HG03139 (cell line): ENCODE results near the gene SOD2.
A peak's percentile ranks its signal among the peaks of the same experiment; 100 is the strongest.
"Not testable (repeated sequence)": the region's sequence is repeated elsewhere in the genome, so short reads cannot be mapped to it uniquely, and the experiment has no call there.

ENCODE experiments used
- ATAC-seq: cut with Tn5 transposase; IDR thresholded peaks from one replicate; pipeline ENCODE4 v1.9.1; 2021; ENCODE audit not compliant: unreplicated experiment

Gene SOD2

DNA sequence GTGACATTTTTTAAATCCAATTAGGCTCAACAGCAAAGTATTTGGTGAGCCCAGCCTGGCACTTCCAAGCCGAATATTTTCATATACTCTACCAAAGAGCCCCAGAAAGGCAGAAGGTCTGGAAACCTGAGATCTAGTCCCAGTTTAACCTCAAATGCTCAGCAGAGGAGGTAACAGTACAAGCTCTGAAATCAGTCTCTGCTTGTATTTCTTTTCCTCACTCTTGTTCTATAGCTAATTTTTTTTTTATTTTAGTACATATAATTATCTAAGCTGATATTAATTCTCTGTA lies 9.1 kb downstream of the SOD2 start:
- no peak for ATAC-seq

DNA sequence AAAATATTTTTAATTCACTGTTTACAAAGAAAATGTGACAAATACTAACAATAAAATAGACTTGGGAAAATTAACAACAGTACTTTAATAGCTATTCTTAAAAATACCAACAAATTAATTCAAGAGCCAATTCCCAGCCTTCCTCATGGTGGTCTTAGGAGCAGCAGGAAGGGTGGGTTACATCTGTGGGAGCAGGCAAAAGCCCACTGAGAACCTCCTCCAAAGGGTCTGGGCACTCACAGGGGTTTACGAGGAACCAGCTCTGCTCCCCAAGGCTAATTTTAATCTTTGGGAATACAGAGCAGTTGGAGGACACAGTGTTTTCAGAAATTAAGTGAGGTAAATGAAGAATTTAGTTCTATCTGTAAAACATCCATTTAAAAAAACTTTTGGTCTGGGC lies 10.2 kb downstream of the SOD2 start:
- no peak for ATAC-seq

DNA sequence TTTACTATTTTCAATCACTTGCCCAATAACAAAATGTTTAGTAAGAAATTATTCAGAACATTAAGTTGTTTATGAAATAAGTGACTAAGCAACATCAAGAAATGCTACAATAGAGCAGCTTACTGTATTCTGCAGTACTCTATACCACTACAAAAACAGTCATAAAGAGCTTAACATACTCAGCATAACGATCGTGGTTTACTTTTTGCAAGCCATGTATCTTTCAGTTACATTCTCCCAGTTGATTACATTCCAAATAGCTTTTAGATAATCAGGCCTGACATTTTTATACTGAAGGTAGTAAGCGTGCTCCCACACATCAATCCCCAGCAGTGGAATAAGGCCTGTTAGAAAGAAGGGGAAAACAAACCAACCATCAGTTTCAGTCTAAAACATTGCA lies 10.7 kb downstream of the SOD2 start:
- ATAC-seq = no peak

DNA sequence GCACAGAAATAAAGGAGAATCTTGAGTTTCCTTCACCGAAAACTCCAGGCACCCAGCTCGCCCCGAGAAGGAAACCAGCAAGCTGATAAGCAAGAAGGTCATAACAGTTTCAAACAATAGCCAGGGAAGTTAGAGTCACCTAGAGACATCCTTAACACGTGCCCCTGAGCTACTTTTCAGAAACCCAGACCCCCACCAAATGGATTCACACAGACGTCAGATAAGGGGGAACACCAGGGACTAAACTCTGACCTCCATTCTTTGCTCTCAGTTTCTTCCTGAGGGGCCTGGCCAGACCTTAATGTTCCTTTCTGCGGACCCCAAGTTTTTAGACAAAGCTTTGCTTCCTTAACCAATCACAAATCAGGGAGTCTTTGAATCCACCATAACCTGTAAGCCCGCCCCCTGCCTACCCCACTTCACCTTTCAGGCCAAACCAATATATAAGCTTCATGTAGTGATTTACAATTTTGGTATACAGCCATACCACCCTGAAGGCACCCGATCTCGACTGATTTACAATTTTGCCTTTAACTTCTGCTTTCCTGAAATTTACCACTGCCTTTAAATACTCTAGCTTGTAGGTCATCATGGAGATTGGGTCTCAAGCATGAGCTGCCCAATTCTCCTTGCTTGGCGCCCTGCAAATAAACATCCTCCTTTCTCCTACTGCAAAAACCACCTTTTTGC lies 11.7 kb downstream of the SOD2 start:
- ATAC-seq = no peak

DNA sequence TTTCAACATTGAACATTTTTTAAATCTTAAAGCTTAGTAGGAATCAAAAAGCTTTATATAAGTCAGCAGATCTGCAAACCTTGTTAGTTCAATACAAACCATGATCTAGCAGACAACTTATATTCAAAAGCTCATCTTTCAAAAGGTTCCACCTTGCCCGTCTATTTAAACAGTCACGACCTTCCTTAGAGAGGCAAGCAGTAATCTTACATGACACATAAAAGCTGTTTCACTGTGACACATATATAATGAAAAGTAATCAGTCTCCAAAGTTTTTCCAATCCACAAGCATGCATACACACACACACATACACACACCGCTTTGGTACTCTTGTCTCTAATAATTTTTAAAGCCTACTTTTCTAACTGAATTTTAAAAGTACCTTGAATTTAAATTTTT lies 12.9 kb downstream of the SOD2 start:
- ATAC-seq = no peak

DNA sequence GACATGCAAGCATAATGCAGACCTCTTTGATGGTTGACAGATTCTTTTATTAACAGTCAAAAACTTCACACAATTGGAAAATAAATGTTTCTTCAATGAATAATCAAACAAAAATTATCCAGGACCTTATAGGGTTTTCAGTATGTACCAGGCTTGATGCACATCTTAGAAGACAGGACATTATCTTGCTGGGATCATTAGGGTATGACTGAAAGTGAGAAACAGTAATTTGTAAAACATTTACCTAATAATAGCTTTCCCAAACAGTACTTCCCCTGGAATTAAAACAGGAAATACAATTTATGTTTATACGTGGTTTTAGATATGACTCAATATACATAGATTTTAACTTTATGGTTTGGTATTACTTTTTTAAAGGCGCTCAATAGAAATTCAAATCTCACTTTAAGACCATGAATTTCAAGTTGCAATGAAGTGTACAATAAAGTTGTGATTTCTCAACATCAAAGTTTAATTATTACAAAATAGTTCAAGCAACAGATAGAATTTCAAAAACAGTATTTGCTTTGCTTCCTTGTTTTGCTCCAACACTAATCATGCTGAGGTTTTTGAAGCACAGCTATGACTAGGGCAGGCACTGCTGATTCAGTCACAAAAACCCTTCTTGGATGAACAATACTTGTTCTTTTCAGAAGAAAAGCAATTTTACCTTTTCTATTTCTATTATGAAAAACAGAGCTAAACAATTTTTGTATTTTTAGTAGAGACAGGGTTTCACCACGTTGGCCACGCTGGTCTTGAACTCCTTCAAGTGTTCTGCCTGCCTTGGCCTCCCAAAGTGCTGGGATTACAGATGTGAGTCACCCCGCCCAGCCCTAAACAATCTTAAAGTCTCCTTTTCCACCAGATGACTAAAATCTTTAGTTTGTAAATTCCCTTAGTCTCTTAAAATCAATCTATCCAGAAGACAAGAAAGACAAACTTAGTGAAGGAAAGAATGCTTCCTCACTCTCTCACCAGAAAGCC lies 13.7 kb downstream of the SOD2 start:
- ATAC-seq = no peak

DNA sequence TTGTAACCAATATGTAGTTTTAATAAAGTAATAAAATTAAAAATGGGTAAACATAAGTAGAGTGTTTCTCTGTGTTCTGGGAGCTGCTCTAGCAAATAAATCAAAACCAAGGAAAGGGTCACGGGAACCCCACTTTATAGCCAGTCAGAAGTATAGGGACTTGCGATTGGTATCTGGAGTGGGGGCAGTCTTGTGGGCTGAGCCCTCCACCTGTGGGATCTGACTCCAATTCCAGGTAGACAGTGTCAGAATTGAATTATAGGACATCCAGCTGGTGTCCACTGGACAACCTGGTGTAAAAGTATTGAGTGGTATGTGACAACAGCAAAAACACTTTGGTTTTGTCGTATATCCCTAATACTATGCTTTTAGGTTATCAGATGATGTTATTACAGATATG lies 14.5 kb downstream of the SOD2 start:
- no peak for ATAC-seq

DNA sequence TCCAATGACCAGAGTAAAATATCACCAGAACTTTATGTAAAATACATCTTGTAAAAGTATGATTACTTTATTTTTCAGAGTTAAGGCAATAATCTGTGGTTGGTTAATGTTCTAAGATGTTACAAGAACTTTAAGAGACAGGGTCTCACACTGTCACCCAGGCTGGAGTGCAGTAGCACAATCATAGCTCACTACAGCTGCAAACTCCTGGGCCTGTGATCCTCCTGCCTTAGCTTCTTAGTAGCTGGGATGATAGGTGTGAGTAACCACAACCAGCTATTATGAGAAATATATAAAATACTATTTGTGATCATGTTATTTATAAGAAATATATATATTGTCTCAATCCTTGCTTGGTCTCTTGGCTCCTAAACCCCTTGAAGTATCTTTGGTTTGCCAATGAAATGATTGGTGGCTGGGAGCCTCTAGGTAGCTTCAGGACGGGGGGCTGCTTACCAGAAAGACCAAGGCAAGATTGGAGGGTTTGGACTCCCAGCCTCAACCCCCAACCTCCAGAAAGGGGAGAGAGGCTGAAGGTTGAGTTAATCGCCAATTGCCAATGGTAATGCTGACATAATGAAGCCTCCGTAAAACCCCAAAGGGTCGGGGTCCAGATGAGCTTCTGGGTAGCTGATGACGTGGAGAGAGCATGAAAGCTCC lies 15.4 kb downstream of the SOD2 start:
- no peak for ATAC-seq

DNA sequence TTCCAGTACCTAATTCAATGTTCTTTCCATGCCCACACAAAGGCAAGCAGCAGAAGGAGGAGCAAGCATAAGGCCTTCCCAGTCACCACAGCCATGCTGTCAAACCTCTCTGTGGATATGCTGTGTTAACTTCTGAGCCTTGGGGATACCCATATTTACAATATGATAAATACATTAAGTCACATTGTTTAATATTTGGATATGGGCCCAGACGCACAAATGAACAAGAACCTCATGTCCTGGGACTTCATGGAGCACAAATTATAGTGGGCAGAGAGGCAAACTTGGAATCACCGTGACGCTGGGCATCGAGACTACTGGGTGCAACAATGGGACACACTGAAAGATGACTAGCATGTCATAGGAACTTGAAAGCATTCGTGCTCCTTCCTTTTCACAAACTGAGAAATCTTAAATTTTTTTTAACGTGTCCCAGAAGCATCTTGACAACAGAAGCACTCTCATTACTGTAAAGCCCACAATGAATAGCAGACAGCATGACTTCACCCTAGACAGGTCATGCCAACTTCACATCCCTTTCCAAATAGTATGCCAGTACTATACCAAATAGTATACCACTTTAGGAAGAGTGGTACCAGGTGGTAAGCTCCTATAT lies 16.0 kb downstream of the SOD2 start:
- ATAC-seq = no peak

DNA sequence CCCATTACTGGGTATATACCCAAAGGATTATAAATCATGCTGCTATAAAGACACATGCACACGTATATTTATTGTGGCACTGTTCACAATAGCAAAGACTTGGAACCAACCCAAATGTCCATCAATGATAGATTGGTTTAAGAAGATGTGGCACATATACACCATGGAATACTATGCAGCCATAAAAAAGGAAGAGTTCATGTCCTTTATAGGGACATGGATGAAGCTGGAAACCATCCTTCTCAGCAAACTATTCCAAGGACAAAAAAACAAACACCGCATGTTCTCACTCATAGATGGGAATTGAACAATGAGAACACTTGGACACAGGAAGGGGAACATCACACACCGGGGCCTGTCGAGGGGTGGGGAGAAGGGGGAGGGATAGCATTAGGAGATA lies 16.8 kb downstream of the SOD2 start:
- ATAC-seq = not testable (repeated sequence)

DNA sequence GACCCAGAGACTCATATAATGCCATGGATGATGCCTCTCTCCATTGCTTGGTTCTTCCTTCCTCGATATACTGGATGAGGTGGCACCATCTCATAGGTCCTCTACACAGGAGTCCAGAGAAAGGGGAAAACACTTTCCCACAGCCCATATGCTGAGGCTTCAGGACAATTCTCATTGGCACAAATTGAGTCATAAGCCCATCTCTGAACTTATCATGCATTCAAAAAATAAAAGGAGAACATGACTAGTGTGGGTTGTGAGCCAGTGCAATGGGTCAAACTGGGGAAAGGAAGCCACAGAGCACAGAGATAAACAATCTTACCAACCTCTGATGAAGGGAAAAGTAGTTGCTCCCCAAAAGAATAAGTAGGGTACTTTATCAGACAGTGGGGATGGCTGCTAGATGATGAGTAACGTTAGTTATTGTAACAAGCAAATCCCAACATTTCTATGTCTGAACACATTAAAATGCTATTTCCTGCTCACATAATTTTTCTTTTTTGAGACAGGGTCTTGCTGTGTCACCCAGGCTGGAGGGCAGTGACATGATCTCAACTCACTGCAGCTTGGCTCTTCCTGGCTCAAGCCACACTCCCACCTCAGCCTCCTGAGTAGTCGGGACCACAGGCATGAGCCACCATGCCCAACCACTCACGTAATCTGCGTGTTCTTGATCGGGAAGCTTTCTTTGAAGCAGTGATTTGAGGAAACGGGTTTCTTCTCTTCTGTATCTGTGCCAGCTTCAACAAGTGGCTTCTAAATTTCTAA lies 27.0 kb downstream of the SOD2 start:
- ATAC-seq = no peak

DNA sequence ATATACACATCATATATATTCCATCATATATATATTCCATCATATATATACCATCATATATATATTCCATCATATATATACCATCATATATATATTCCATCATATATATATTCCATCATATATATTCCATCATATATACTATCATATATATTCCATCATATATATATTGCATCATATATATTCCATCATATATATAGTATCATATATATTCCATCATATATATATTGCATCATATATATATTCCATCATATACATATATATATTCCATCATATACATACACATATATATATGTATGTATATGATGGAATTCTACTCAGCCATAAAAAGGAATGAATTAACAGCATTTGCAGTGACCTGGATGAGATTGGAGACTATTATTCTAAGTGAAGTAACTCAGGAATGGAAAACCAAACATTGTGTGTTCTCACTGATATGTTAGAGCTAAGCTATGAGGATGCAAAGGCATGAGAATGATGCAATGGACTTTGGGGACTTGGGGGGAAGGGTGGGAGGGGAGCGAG lies 29.6 kb downstream of the SOD2 start:
- not testable (repeated sequence) for ATAC-seq

DNA sequence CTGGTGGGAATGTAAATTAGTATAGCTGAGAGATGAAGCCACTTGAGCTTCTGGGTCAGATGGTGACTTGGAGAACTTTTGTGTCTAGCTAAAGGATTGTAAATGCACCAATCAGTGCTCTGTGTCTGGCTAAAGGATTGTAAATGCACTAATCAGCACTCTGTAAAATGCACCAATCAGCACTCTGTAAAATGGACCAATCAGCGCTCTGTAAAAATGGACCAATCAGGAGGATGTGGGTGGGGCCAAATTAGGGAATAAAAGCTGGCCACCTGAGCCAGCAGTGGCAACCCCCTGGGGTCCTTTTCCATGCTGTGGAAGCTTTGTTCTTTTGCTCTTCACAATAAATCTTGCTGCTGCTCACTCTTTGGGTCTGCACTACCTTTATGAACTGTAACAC lies 31.1 kb downstream of the SOD2 start:
- ATAC-seq = not testable (repeated sequence)

DNA sequence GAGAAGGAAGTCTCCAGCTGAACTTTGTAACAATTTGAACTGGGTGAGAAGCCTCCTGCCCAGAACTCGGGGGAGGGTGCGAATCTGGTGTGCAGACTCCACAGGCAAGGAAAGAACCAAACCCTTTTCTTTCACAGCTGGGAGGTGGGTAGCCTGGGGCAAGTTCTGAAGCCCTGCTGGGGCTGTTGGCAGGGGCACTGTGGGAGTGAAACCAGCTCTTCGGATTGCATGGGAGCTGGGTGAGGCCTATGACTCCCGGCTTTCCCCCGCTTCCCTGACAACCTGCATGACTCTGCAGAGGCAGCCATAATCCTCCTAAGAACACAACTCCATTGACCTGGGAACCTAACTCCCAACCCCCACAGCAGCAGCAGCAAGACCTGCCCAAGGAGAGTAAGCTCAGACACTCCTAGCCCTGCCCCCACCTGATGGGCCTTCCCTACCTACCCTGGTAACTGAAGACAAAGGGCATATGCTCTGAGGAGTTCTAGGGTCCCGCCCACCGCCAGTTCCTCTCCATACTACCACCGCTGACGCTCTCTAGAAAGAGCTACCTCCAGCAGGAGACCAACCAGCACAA lies 37.5 kb downstream of the SOD2 start:
- no peak for ATAC-seq

DNA sequence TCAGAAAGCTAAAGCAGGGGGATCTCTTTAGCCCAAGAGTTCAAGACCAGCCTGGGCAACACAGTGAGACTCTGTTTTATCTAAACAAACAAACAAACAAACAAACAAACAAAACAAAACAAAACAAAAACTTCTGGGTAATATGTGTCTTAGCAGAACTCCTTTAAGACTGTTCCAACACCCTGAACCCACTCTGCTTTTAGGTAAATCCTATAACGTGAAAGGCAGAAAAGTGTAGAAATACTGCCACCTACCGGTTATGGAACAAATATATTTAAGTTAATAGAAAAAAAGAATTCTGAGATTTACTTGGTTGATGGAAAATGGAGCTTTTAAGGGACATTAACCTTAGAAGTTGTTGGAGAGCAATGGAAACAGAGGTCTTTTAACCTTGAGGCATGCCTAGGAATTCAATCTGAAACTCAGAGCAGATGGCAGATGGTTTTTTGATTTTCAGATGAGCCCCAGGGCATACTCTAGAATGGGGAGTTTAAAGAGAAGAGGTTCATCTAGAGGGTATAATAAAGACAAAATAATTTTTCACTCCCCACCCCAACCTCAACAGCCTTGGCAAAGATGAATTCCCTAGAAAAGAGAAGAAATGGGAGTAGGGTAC lies 38.5 kb downstream of the SOD2 start:
- no peak for ATAC-seq

DNA sequence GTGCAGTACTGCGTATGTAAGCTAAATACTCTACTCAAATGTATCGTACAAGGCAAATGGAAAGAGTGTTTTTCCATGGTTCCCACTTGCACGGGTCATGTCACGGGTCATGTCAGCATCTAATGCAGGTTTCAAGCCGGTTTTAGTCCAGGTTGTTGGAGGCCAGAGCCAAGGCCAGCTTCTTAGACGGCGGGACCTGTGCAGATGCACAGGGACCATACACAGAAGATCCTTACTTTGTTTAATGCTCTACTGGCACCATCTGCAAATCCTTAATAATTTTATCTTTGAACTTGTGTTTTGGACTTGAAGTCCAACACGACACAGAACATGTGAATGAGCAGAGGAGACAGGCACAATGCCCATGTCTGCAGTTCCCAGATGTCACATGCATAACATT lies 42.7 kb downstream of the SOD2 start:
- ATAC-seq = no peak

DNA sequence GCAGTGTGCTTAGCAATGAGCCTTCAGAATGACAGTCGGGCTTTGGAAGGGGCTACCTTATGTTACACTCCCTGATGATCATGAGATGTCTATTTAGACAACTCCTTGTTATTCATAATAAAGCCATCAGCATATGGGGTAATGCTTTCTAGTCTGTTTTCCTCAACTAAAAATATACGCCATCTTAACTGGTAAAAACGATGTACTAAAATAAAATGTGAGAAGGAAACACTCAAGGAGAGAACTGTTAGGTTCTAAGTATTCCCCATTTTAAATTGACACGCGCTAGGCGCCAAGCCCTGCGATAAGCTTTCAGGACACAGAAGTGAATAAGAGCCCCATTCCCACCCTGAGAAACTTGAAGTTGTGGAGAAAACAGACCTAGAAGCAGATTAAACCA lies 43.6 kb downstream of the SOD2 start:
- no peak for ATAC-seq

DNA sequence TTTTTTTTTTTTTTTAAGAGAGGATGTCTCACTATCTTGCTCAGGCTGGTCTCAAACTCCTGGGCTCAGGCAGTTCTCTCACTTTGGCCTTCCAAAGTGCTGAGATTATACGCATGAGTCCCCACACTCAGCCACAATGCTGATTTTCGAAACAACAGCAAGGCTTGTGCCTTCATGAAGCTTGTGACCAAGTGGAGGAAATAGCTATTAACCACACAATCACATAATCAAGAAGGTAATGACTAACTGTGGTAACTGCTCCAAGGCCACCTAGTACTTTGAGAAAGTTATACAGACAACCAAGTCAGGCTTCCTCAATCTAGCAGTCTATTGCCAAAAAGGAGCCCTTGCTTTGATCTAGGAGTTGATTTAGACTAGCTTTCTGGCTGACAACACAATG lies 46.3 kb downstream of the SOD2 start:
- ATAC-seq = peak; percentile 98

DNA sequence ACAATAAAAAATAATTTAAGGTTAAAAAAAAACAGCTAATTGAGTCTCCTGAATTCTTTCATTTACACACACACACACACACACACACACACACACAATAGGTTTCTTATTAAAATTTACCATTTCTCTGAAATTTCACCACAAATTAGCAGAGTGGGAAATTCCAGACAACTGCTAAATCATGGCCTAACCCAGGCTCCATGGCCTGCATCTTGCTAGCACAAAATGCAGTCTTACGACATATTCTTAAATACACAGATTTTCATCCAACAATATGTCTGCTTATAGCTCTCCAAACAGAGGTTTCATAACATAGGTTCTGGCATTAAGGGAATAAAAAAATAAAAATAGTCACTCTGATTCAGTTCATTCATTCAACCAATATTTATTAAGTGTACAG lies 46.9 kb downstream of the SOD2 start:
- ATAC-seq = no peak

DNA sequence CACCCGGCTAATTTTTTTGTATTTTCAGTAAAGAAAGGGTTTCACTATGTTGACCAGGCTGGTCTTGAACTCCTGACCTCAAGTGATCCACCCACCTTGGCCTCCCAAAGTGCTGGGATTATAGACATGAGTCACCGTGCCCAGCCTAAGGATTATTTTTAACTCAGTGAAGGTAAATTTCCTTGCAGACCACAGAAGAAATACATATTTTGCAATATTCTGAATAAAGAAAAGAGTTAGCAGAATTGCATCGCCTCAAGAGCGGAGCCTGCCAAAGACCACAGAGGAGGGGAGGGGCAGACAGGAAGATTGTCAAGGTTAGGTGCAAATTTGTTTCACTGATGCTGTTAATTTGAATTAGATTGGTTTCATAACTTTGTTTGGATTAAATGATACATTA lies 47.4 kb downstream of the SOD2 start:
- ATAC-seq = no peak
